PFSK-1 (cell line): ENCODE data around the gene IFITM1.

Source experiments
- REST ChIP-seq, 2 experiments: IDR thresholded peaks; 2 replicates each; pipeline versions ENCODE4 v1.6.1 to v1.8.0; 2011 to 2012; ENCODE audit warnings: low read depth in 2 of 2, low read length in 2 of 2, control low read depth in 1 of 2, inconsistent platforms in 1 of 2, mild to moderate bottlenecking in 1 of 2, moderate library complexity in 1 of 2; ENCODE audit not compliant: insufficient read depth in 1 of 2
- SIN3A ChIP-seq: IDR thresholded peaks from 2 replicates; pipeline ENCODE4 v1.6.1; 2012; ENCODE audit warnings: mild to moderate bottlenecking, low read length, moderate library complexity, borderline replicate concordance; ENCODE audit not compliant: insufficient read depth
- TAF1 ChIP-seq: IDR thresholded peaks from 2 replicates; pipeline ENCODE4 v1.6.1; 2012; ENCODE audit warnings: low read length, control low read depth, borderline replicate concordance; ENCODE audit not compliant: insufficient read depth

DNA sequence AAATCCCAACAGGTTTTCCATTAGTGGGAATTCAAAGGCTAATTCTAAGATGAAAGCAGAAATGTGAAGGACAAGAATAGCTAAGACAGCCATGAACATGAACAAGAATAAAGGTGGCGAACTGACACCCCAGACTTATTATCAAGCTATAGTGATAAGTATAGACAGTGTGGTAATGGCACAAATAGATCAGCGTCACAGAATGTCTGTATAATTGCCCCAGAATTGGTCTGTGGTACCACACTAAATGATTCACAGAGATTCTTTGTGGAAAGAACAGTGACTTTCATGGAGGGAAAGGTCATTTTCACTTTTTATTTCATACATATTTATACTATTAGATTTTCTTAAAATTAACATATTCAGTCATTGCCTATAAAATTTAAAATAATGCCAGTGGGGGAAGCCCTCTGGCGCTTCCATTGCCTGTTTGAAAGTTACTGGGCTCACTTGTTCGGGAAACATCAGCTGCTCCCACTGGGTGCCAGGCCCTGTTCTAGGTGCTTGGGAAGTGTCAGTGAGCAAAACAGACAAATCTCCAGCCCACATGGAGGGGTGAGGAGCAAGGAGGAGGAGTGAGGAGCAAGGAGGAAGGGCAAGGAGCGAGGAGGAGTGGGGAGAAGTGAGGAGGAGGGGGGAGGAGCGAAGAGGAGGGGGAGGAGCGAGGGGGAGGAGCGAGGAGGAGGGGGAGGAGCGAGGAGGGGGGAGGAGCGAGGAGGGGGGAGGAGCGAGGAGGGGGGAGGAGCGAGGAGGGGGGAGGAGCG, 47.0 kb upstream of the IFITM1 start:
- TF ChIP-seq REST (IDR thresholded peaks at IDR 0.05; ENCODE audit: insufficient read depth in 1 of 2, low read depth in 2 of 2, low read length in 2 of 2), result no peak
- TF ChIP-seq SIN3A, result no peak
- TF ChIP-seq TAF1, result no peak
